NCI-H2227 treated with DMSO at 0.1 percent for 48 hours (cell line): ENCODE data around the gene LLPH.
"Not testable (repeated sequence)": the region's sequence is repeated elsewhere in the genome, so short reads cannot be mapped to it uniquely, and the experiment has no call there.

Experiments used
- DNase-seq: peaks from one replicate; lab custom pipeline; 2025; lab: John Stamatoyannopoulos, UW

The LLPH gene

GRCh38 chr12:66130267-66131066 is at the start of gene LLPH:
Gene LLPH, minus strand, starts transcription at chr12:66130750. Its CDS starts 1,644 bp downstream, at chr12:66129106.
- peak; percentile 54 for DNase-seq

GRCh38 chr12:66176105-66176900 is 45.8 kb upstream of the LLPH start:
- DNase-seq: no peak

GRCh38 chr12:66174391-66175325 is 44.1 kb upstream of the LLPH start:
- DNase-seq: not testable (repeated sequence)

- DNase-seq: no peak
Observed at GRCh38 chr12:66170606-66171005, 40.1 kb upstream of the LLPH start.

GRCh38 chr12:66169221-66170170 is 38.9 kb upstream of the LLPH start, which contains the start of gene TMBIM4:
Gene TMBIM4, minus strand, starts transcription at chr12:66169996. Its CDS starts 45 bp downstream, at chr12:66169951.
- DNase-seq: peak; percentile 81

GRCh38 chr12:66168410-66168809 is 37.9 kb upstream of the LLPH start:
- no peak for DNase-seq

- no peak for DNase-seq
Observed at GRCh38 chr12:66166561-66166960, 36.0 kb upstream of the LLPH start.

- DNase-seq: no peak
Observed at GRCh38 chr12:66165141-66165540, 34.6 kb upstream of the LLPH start.

GRCh38 chr12:66164349-66164821 is 33.8 kb upstream of the LLPH start:
- DNase-seq: no peak

- DNase-seq: no peak
Observed at GRCh38 chr12:66163289-66163688, 32.7 kb upstream of the LLPH start.

- DNase-seq: no peak
Observed at GRCh38 chr12:66162701-66163100, 32.2 kb upstream of the LLPH start.

- no peak for DNase-seq
Observed at GRCh38 chr12:66160704-66161103, 30.2 kb upstream of the LLPH start.

GRCh38 chr12:66159123-66159522 is 28.6 kb upstream of the LLPH start:
- no peak for DNase-seq

GRCh38 chr12:66156654-66157053 is 26.1 kb upstream of the LLPH start:
- DNase-seq: no peak

GRCh38 chr12:66154776-66155175 is 24.2 kb upstream of the LLPH start:
- DNase-seq: no peak

- no peak for DNase-seq
Observed at GRCh38 chr12:66152732-66153131, 22.2 kb upstream of the LLPH start.

- no peak for DNase-seq
Observed at GRCh38 chr12:66149702-66150398, 19.3 kb upstream of the LLPH start.

GRCh38 chr12:66144791-66145754 is 14.5 kb upstream of the LLPH start:
- DNase-seq: no peak

GRCh38 chr12:66143868-66144267 is 13.3 kb upstream of the LLPH start:
- no peak for DNase-seq
